ENCODE measurements around the gene KLHL18. TPM values are rescaled to one million over a fixed set of nuclear protein-coding genes. Genes with fewer than 3 reads are reported as not detected.

Gene KLHL18
- total RNA-seq, 1 donor from 2014 or later, result 36.1 TPM

- no peak overlapping the region for H3K4me3 Mint-ChIP-seq
- no peak for TF ChIP-seq CTCF (conservative IDR thresholded peaks at IDR 0.05)
- no peak for DNase-seq (ENCODE audit: low read depth, low spot score)
- no peaks in the 10 kb centered on the region for H3K36me3 Mint-ChIP-seq (ENCODE audit: low read depth)
- H3K4me1 Mint-ChIP-seq, result peaks cover 2% of the 10 kb centered on the region
- no peaks in the 10 kb centered on the region for H3K9me3 Mint-ChIP-seq
- H3K27me3 Mint-ChIP-seq (ENCODE audit: low read depth), result no peaks in the 10 kb centered on the region
- H3K27ac Mint-ChIP-seq (ENCODE audit: unreplicated experiment), result no peak overlapping the region
Observed at GRCh38 chr3:47276558-47276957, 6.2 kb upstream of the KLHL18 start.

DNA sequence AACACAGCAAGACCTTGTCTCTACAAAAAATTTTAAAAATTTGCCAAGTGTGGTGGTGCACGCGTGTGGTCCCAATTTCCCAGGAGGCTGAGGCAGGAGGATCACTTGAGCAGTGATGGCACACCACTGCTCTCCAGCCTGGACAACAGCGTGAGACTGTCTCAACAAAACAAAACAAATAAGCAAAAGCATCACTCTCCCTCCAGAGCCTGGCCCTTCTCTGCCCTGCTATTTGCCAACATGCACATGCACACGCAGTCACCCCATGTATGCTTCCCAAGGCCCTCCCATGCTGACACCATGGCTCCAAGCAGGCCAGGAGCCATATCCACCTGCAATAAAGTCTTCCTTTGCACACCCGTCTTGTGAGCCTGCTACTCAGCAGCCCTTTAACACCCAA is 2.2 kb upstream of the KLHL18 start:
- Mint-ChIP-seq H3K27ac (ENCODE audit: unreplicated experiment) (no peak overlapping the region), H3K36me3 (ENCODE audit: low read depth) (no peaks in the 10 kb centered on the region), H3K9me3 (no peaks in the 10 kb centered on the region), H3K27me3 (ENCODE audit: low read depth) (no peaks in the 10 kb centered on the region), H3K4me3 (peak overlapping the region; percentile 94), H3K4me1 (peaks cover 21% of the 10 kb centered on the region)
- DNase-seq (ENCODE audit: low read depth, low spot score), result no peak
- no peak for TF ChIP-seq CTCF (conservative IDR thresholded peaks at IDR 0.05)

DNA sequence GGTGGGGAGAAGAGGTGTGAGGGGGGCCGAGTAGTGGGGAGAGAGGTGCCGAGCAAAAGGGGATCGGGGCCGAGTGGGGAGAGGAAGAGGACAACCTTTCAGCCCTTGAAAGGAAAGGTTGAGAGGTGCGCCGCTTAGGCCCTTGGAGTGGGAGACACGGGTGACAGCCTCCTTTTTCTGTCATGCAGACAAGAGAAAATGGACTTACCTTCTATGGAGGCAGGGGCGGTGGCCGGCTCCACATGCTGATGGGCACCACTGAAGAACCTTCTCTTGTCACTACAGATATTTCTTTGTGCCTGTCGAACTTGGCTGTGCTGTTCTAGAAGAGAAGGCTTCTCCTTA is 421 bp downstream of the KLHL18 start:
- peak overlapping the region; percentile 94 for H3K4me3 Mint-ChIP-seq
- no peaks in the 10 kb centered on the region for H3K9me3 Mint-ChIP-seq
- peaks cover 21% of the 10 kb centered on the region for H3K4me1 Mint-ChIP-seq
- H3K36me3 Mint-ChIP-seq (ENCODE audit: low read depth), result peaks cover 2% of the 10 kb centered on the region
- H3K27me3 Mint-ChIP-seq (ENCODE audit: low read depth), result no peaks in the 10 kb centered on the region
- DNase-seq (ENCODE audit: low read depth, low spot score), result peak; percentile 17
- TF ChIP-seq CTCF (conservative IDR thresholded peaks at IDR 0.05), result no peak
- H3K27ac Mint-ChIP-seq (ENCODE audit: unreplicated experiment), result peak overlapping the region; percentile 100

DNA sequence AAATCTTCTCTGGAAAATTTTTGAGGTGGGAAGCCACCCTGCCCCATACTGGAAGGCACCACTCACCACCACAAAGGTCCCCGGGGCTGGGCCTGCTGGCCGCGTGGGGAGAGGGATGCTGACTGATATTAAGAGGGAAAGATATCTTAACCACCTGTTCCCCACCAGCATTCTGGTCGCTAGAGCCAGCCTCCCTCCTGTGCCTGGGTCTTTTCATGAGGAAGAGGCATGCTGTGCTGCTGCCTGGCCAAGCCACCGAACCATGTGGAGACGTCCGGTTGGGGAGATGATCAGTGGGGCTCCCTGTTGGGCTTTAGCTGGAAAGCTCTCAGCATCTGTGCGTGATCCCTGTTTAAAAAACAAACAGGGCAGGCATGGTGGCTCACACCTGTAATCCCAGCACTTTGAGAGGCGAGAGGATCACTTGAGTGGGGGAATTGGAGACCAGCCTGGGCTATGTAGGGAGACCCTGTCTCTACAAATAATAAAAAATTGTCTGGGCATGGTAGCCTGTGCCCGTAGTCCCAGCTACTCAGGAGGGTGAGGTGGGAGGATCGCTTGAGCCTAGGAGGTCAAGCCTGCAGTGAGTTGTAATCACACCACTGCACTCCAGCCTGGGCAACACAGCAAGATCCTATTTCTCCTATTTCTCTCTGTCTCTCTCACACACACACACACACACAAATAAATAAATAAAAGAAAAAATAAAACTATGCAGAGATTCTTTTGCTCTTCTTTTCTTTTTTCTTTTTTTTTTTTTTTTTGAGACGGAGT is 1.0 kb downstream of the KLHL18 start:
- DNase-seq (ENCODE audit: low read depth, low spot score), result no peak
- Mint-ChIP-seq H3K4me3 (peak overlapping the region; percentile 94), H3K27ac (ENCODE audit: unreplicated experiment) (peak overlapping the region; percentile 100), H3K4me1 (peaks cover 21% of the 10 kb centered on the region), H3K36me3 (ENCODE audit: low read depth) (peaks cover 2% of the 10 kb centered on the region), H3K9me3 (no peaks in the 10 kb centered on the region), H3K27me3 (ENCODE audit: low read depth) (no peaks in the 10 kb centered on the region)
- no peak for TF ChIP-seq CTCF (conservative IDR thresholded peaks at IDR 0.05)

DNA sequence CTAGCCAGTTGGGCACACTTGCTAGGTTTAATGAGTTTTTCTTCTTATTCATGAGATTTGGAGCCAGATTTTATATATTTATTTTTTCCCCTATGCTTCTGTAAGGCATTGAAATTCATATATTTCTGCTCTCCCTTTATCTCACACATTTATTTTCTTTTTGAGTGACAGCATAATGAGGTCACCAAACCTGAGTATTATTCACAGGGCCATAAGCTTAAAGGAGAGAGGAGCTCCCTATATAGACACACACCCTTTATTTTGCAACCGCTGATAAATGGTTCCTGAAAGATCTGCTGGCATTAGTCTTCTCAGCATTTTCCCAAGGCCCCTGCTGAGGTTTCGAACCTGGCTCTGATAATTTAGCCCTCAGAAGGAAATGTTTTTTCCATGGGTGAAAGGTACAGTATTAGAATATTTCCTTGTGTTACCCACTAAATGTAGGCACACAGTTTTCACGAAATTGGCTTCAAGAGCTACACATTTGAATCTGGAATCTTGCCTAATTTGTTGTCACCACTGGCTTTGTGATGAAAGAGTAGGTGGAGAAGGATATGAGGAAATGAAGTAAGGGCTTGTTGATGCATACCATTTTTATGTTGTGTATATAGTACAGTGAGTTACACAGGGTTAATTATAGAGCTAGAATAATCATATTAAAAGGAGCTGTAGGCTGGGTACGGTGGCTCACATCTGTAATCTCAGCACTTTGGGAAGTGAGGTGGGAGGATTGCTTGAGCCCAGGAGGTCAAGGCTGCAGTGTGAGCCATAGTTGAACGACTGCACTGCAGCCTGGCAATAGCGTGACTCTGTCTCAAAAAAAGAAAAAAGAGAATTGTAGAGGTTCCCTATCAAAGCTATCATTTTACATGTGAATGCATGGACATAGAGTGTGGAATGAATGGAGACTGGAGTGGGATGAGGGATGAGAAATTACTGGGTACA is 6.5 kb downstream of the KLHL18 start:
- no peak for TF ChIP-seq CTCF (conservative IDR thresholded peaks at IDR 0.05)
- peaks cover 6% of the 10 kb centered on the region for H3K4me1 Mint-ChIP-seq
- no peak overlapping the region for H3K27ac Mint-ChIP-seq (ENCODE audit: unreplicated experiment)

More for the DNA sequence above, 6.5 kb downstream of the KLHL18 start:
- Mint-ChIP-seq H3K27me3 (ENCODE audit: low read depth) (no peaks in the 10 kb centered on the region), H3K4me3 (no peak overlapping the region), H3K36me3 (ENCODE audit: low read depth) (peaks cover 2% of the 10 kb centered on the region), H3K9me3 (no peaks in the 10 kb centered on the region)
- DNase-seq (ENCODE audit: low read depth, low spot score), result no peak

All from neural crest cell (in vitro differentiated cells).